ENCODE results near the gene LMOD3. TPM values are rescaled to one million over a fixed set of nuclear protein-coding genes. Genes with fewer than 3 reads are reported as not detected.

The LMOD3 gene
- total RNA-seq, 1 experiment from 2014 or later, result not detected

GRCh38 chr3:69164296-69164695 lies 41.9 kb upstream of the LMOD3 start:
- CTCF ChIA-PET, result no interaction called here
- no TSS peak for BruUV-seq (replicated peaks)
- no peak for DNase-seq
- intact Hi-C loops (cut with micrococcal nuclease; ENCODE audit: unreplicated experiment), result loop anchor here (5.0 kb wide), 3 partner anchors 73 to 503 kb away; no protein-coding TSS in a partner anchor
- no peak for TF ChIP-seq CTCF (IDR thresholded peaks at IDR 0.05; ENCODE audit: unreplicated experiment)
- Mint-ChIP-seq H3K9me3 (ENCODE audit: low read depth, unreplicated experiment) (no peaks in the 10 kb centered on the region), H3K4me3 (ENCODE audit: low read depth, unreplicated experiment) (no peak overlapping the region), H3K27me3 (ENCODE audit: unreplicated experiment) (no peaks in the 10 kb centered on the region), H3K27ac (ENCODE audit: unreplicated experiment) (no peak overlapping the region), H3K4me1 (ENCODE audit: low read depth, unreplicated experiment) (peaks cover 14% of the 10 kb centered on the region), H3K36me3 (ENCODE audit: insufficient read depth, unreplicated experiment) (no peaks in the 10 kb centered on the region)

GRCh38 chr3:69162308-69162980 lies 40.0 kb upstream of the LMOD3 start:
- no TSS peak for BruUV-seq (replicated peaks)
- CTCF ChIA-PET, result interaction anchor here (1.1 to 2.5 kb wide), 6 partner anchors 50 to 224 kb away, joined by 3 to 46 read pairs (median 5); partner anchors contain the start of gene FRMD4B

GRCh38 chr3:69161587-69162307 lies 39.4 kb upstream of the LMOD3 start:
- CTCF ChIA-PET, result interaction anchor here (0.7 to 2.5 kb wide), 10 partner anchors 38 to 261 kb away, joined by 3 to 46 read pairs (median 4); partner anchors contain the start of gene FRMD4B
- H3K9me3 Mint-ChIP-seq (ENCODE audit: low read depth, unreplicated experiment), result no peaks in the 10 kb centered on the region
- no peak overlapping the region for H3K27ac Mint-ChIP-seq (ENCODE audit: unreplicated experiment)
- H3K36me3 Mint-ChIP-seq (ENCODE audit: insufficient read depth, unreplicated experiment), result no peaks in the 10 kb centered on the region
- peaks cover 7% of the 10 kb centered on the region for H3K4me1 Mint-ChIP-seq (ENCODE audit: low read depth, unreplicated experiment)
- intact Hi-C loops (cut with micrococcal nuclease; ENCODE audit: unreplicated experiment), result loop anchor here (1.0 to 5.0 kb wide), 5 partner anchors 76 to 506 kb away; no protein-coding TSS in a partner anchor
- peak; percentile 72 for TF ChIP-seq CTCF (IDR thresholded peaks at IDR 0.05; ENCODE audit: unreplicated experiment)
- H3K27me3 Mint-ChIP-seq (ENCODE audit: unreplicated experiment), result no peaks in the 10 kb centered on the region
- no TSS peak for BruUV-seq (replicated peaks)
- H3K4me3 Mint-ChIP-seq (ENCODE audit: low read depth, unreplicated experiment), result no peak overlapping the region
- peak; percentile 32 for DNase-seq

More at GRCh38 chr3:69162308-69162980, 40.0 kb upstream of the LMOD3 start:
- intact Hi-C loops (cut with micrococcal nuclease; ENCODE audit: unreplicated experiment), result loop anchor here (5.0 kb wide), 3 partner anchors 75 to 505 kb away; no protein-coding TSS in a partner anchor
- Mint-ChIP-seq H3K4me1 (ENCODE audit: low read depth, unreplicated experiment) (peaks cover 11% of the 10 kb centered on the region), H3K27ac (ENCODE audit: unreplicated experiment) (no peak overlapping the region), H3K27me3 (ENCODE audit: unreplicated experiment) (no peaks in the 10 kb centered on the region), H3K36me3 (ENCODE audit: insufficient read depth, unreplicated experiment) (no peaks in the 10 kb centered on the region), H3K9me3 (ENCODE audit: low read depth, unreplicated experiment) (no peaks in the 10 kb centered on the region), H3K4me3 (ENCODE audit: low read depth, unreplicated experiment) (no peak overlapping the region)
- no peak for TF ChIP-seq CTCF (IDR thresholded peaks at IDR 0.05; ENCODE audit: unreplicated experiment)
- DNase-seq, result no peak

GRCh38 chr3:69160525-69160924 lies 38.1 kb upstream of the LMOD3 start:
- no peak for DNase-seq
- BruUV-seq (replicated peaks), result no TSS peak
- H3K27me3 Mint-ChIP-seq (ENCODE audit: unreplicated experiment), result no peaks in the 10 kb centered on the region
- TF ChIP-seq CTCF (IDR thresholded peaks at IDR 0.05; ENCODE audit: unreplicated experiment), result no peak
- H3K4me3 Mint-ChIP-seq (ENCODE audit: low read depth, unreplicated experiment), result no peak overlapping the region
- no peak overlapping the region for H3K27ac Mint-ChIP-seq (ENCODE audit: unreplicated experiment)
- H3K36me3 Mint-ChIP-seq (ENCODE audit: insufficient read depth, unreplicated experiment), result no peaks in the 10 kb centered on the region
- CTCF ChIA-PET, result interaction anchor here (0.5 to 2.5 kb wide), 7 partner anchors 42 to 267 kb away, joined by 3 to 46 read pairs (median 4); no protein-coding TSS in a partner anchor
- peaks cover 7% of the 10 kb centered on the region for H3K4me1 Mint-ChIP-seq (ENCODE audit: low read depth, unreplicated experiment)
- intact Hi-C loops (cut with micrococcal nuclease; ENCODE audit: unreplicated experiment), result loop anchor here (5.0 kb wide), 3 partner anchors 77 to 507 kb away; no protein-coding TSS in a partner anchor
- no peaks in the 10 kb centered on the region for H3K9me3 Mint-ChIP-seq (ENCODE audit: low read depth, unreplicated experiment)
